Trophoblast cell (in vitro differentiated cells and primary cell): Measurements from ENCODE around the gene HPGD.

ENCODE experiments used
- DNase-seq, 2 donors: peaks; one replicate each; pipeline ENCODE4 v3.0.0-alpha.2; 2016
- H2AFZ ChIP-seq: 2 replicates; pipeline ENCODE4 v1.6.1; 2013; ENCODE audit warnings: low read length, moderate library complexity, mild to moderate bottlenecking; ENCODE audit not compliant: insufficient read depth, poor library complexity
- H2AK5ac ChIP-seq: 2 replicates; pipeline ENCODE4 v1.6.1; 2013; ENCODE audit warnings: mild to moderate bottlenecking, low read length
- H2BK120ac ChIP-seq: 2 replicates; pipeline ENCODE4 v1.6.1; 2013; ENCODE audit warnings: low read length, mild to moderate bottlenecking, moderate library complexity; ENCODE audit not compliant: insufficient read depth, poor library complexity
- H2BK12ac ChIP-seq: 2 replicates; pipeline ENCODE4 v1.6.1; 2013; ENCODE audit warnings: mild to moderate bottlenecking, low read length, moderate library complexity
- H2BK5ac ChIP-seq: 2 replicates; pipeline ENCODE4 v1.6.1; 2013; ENCODE audit warnings: low read length, low read depth, moderate library complexity, mild to moderate bottlenecking; ENCODE audit not compliant: poor library complexity
- H3K14ac ChIP-seq: 2 replicates; pipeline ENCODE4 v1.6.1; 2013; ENCODE audit warnings: mild to moderate bottlenecking, low read length
- H3K18ac ChIP-seq: 2 replicates; pipeline ENCODE4 v1.6.1; 2013; ENCODE audit warnings: mild to moderate bottlenecking, low read length
- H3K23ac ChIP-seq: 2 replicates; pipeline ENCODE4 v1.6.1; 2013; ENCODE audit warnings: low read length
- H3K27ac ChIP-seq: 2 replicates; pipeline ENCODE4 v1.5.1; 2013; ENCODE audit warnings: low read depth, mild to moderate bottlenecking, inconsistent platforms, low read length, moderate library complexity
- H3K27me3 ChIP-seq: 2 replicates; pipeline ENCODE4 v1.6.1; 2013; ENCODE audit warnings: inconsistent platforms, mild to moderate bottlenecking, low read length, moderate library complexity; ENCODE audit not compliant: insufficient read depth
- H3K36me3 ChIP-seq, 2 experiments: 1 replicate in 1 of 2; 2 replicates in 1 of 2; pipeline ENCODE4 v1.6.1; 2013; ENCODE audit warnings: low read length in 2 of 2, mild to moderate bottlenecking in 2 of 2, moderate library complexity in 1 of 2; ENCODE audit not compliant: insufficient read depth in 2 of 2, control insufficient read depth in 1 of 2
- H3K4ac ChIP-seq: 2 replicates; pipeline ENCODE4 v1.6.1; 2013; ENCODE audit warnings: low read depth, mild to moderate bottlenecking, low read length, moderate library complexity
- H3K4me1 ChIP-seq, 2 experiments: 1 replicate in 1 of 2; 2 replicates in 1 of 2; pipeline ENCODE4 v1.6.1; 2013; ENCODE audit warnings: low read length in 2 of 2, mild to moderate bottlenecking in 2 of 2, moderate library complexity in 1 of 2; ENCODE audit not compliant: insufficient read depth in 2 of 2, control insufficient read depth in 1 of 2
- H3K4me2 ChIP-seq: 2 replicates; pipeline ENCODE4 v1.6.1; 2013; ENCODE audit warnings: inconsistent platforms, mild to moderate bottlenecking, low read length, moderate library complexity
- H3K4me3 ChIP-seq: 2 replicates; pipeline ENCODE4 v1.5.1; 2013; ENCODE audit warnings: mild to moderate bottlenecking, low read depth, low read length, inconsistent platforms
- H3K79me1 ChIP-seq: one replicate; pipeline ENCODE4 v1.6.1; 2013; ENCODE audit warnings: low read length
- H3K79me2 ChIP-seq: 2 replicates; pipeline ENCODE4 v1.6.1; 2013; ENCODE audit warnings: low read length, mild to moderate bottlenecking; ENCODE audit not compliant: control insufficient read depth, insufficient read depth, poor library complexity
- H3K9ac ChIP-seq: 2 replicates; pipeline ENCODE4 v1.6.1; 2013; ENCODE audit warnings: mild to moderate bottlenecking, low read length
- H3K9me3 ChIP-seq: 2 replicates; pipeline ENCODE4 v1.6.1; 2013; ENCODE audit warnings: low read depth, mild to moderate bottlenecking, control low read depth, inconsistent platforms, low read length; ENCODE audit not compliant: insufficient read depth
- H4K12ac ChIP-seq: 2 replicates; pipeline ENCODE4 v1.6.1; 2013; ENCODE audit warnings: low read depth, mild to moderate bottlenecking, low read length, moderate library complexity
- H4K8ac ChIP-seq: 2 replicates; pipeline ENCODE4 v1.6.1; 2013; ENCODE audit warnings: low read depth, mild to moderate bottlenecking, low read length, moderate library complexity
- H4K91ac ChIP-seq: one replicate; pipeline ENCODE4 v1.6.1; 2013; ENCODE audit warnings: low read depth, mild to moderate bottlenecking, low read length, moderate library complexity
- WGBS: extraction: QIAGEN DNeasy Blood & Tissue Kit; methylation state at CpG from one replicate; pipeline ENCODE4 v1.1.7; 2013; ENCODE audit warnings: missing lambda C conversion rate; ENCODE audit not compliant: insufficient read length, insufficient coverage; ENCODE audit errors: extremely low coverage; 5-methylcytosine and 5-hydroxymethylcytosine counted together

The HPGD gene

DNA sequence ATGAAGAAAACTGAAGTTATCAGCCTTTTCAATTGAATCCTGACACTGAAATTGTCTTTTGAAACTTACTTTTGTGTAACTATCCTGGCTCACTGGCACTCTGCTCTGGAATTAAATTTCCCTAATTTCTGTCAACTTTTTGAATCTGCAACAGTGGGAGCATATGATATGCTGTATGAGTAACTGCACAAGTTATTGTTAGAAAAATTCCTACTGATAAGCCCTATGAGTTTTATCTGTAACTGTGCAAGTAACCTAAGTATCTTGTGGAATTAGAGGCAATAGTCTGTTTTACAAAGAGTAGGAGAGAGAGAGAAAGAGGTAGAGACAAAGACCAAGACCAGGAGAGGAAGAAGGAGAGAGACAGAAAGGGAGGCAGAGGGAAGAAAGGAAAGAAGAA is 9.2 kb upstream of the HPGD start:
- Histone ChIP-seq H3K27ac (no peak overlapping the region), H3K4me3 (no peak overlapping the region), H4K91ac (no peak overlapping the region), H3K36me3 (no peaks in the 10 kb centered on the region), H3K4me2 (no peak overlapping the region), H2BK120ac (no peak overlapping the region), H4K8ac (no peak overlapping the region), H3K4me1 (peaks cover 5 to 9% of the 10 kb centered on the region in 2 experiments), H2BK5ac (no peak overlapping the region), H3K9ac (no peak overlapping the region), H3K79me2 (no peaks in the 10 kb centered on the region), H3K9me3 (no peaks in the 10 kb centered on the region), H3K79me1 (no peaks in the 10 kb centered on the region), H4K12ac (no peak overlapping the region), H3K14ac (no peak overlapping the region), H2BK12ac (no peak overlapping the region), H2AK5ac (no peak overlapping the region), H3K23ac (no peak overlapping the region), H3K27me3 (no peaks in the 10 kb centered on the region), H3K4ac (no peak overlapping the region), H2AFZ (no peak overlapping the region), H3K18ac (no peak overlapping the region)
- no peak for DNase-seq

- Histone ChIP-seq H3K27me3 (no peaks in the 10 kb centered on the region), H3K4me2 (no peak overlapping the region), H3K36me3 (no peaks in the 10 kb centered on the region), H4K12ac (no peak overlapping the region), H3K9me3 (no peaks in the 10 kb centered on the region), H3K14ac (no peak overlapping the region), H2BK5ac (no peak overlapping the region), H4K8ac (no peak overlapping the region), H2BK12ac (no peak overlapping the region), H3K4ac (no peak overlapping the region), H3K9ac (no peak overlapping the region), H2AK5ac (no peak overlapping the region), H3K4me3 (no peak overlapping the region), H2AFZ (no peak overlapping the region), H4K91ac (no peak overlapping the region), H3K27ac (no peak overlapping the region), H3K23ac (no peak overlapping the region), H3K18ac (no peak overlapping the region), H2BK120ac (no peak overlapping the region), H3K79me1 (peaks cover 3% of the 10 kb centered on the region), H3K4me1 (peaks cover 5 to 7% of the 10 kb centered on the region in 2 experiments), H3K79me2 (no peaks in the 10 kb centered on the region)
- DNase-seq, result no peak
- no CpG with 5 or more reads among the region's 1 CpG for WGBS
These were observed 5.9 kb upstream of the HPGD start for GRCh38 chr4:174528226-174528625.

DNA sequence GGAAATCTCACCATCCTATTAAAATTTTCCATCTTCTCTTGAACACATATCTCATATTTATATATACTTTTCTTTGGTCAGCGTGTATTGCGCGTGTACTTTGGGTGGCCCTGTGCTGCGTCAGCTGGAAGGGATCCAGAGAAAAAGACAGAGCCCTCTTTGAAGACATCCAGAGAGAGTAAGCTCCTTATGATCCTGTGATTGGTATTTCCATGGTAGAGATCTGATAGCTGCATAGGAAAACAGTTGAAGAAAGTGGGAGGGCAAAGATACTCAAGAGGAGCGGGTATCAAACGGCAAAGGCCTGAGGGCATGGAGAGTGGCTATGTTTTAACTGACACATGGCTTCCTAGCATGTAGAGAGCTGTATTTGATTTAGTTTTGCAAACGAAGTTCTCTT is 4.4 kb upstream of the HPGD start:
- H3K79me1 ChIP-seq, result peaks cover 15% of the 10 kb centered on the region
- H3K4me2 ChIP-seq, result no peak overlapping the region
- H4K8ac ChIP-seq, result no peak overlapping the region
- no peak overlapping the region for H2AK5ac ChIP-seq
- no peaks in the 10 kb centered on the region for H3K9me3 ChIP-seq
- H3K27me3 ChIP-seq, result no peaks in the 10 kb centered on the region
- H3K79me2 ChIP-seq, result peaks cover 6% of the 10 kb centered on the region
- no peak overlapping the region for H3K18ac ChIP-seq
- H3K27ac ChIP-seq, result no peak overlapping the region
- peak in 1 of 2 donors; percentile 45 for DNase-seq
- no peak overlapping the region for H4K91ac ChIP-seq
- H3K36me3 ChIP-seq, result no peaks in the 10 kb centered on the region
- H3K14ac ChIP-seq, result no peak overlapping the region
- peak overlapping the region; percentile 49 for H4K12ac ChIP-seq
- no peak overlapping the region for H2AFZ ChIP-seq
- no peak overlapping the region for H3K4me3 ChIP-seq
- H3K4me1 ChIP-seq, result peaks cover 5 to 8% of the 10 kb centered on the region in 2 experiments
- H3K4ac ChIP-seq, result no peak overlapping the region
- H3K23ac ChIP-seq, result no peak overlapping the region
- H2BK120ac ChIP-seq, result peak overlapping the region; percentile 42
- H3K9ac ChIP-seq, result no peak overlapping the region
- no peak overlapping the region for H2BK12ac ChIP-seq
- H2BK5ac ChIP-seq, result peak overlapping the region; percentile 38
- no CpG with 5 or more reads among the region's 7 CpGs for WGBS

DNA sequence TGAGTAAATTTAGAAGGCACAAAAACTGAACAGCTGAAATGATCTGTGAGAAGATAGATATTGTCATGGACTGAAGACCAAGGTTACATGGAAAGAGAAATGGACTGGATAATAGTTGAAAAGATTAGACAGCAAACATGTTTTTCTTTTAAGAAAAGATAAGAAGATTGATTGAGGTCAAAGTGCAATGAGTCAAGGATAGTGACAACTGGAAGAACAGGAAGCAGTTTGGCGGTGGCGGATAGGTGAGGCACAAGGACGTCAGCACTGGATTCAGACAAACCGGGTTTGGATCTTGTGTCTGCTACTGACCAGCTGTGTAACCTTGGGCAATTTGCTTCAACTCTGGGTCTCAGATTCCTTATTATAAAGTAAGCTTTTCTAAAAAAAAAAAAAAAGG is 2.0 kb upstream of the HPGD start:
- Histone ChIP-seq H3K27ac (peak overlapping the region; percentile 8), H3K14ac (no peak overlapping the region), H3K4ac (no peak overlapping the region), H3K18ac (no peak overlapping the region), H3K27me3 (no peaks in the 10 kb centered on the region), H3K4me2 (no peak overlapping the region), H3K9ac (no peak overlapping the region), H3K9me3 (no peaks in the 10 kb centered on the region), H4K8ac (no peak overlapping the region), H2BK120ac (no peak overlapping the region), H2AFZ (no peak overlapping the region), H4K91ac (no peak overlapping the region), H3K79me1 (peaks cover 15% of the 10 kb centered on the region), H2AK5ac (no peak overlapping the region), H3K36me3 (no peaks in the 10 kb centered on the region), H3K23ac (no peak overlapping the region), H4K12ac (no peak overlapping the region), H2BK5ac (no peak overlapping the region), H2BK12ac (peak overlapping the region; percentile 49), H3K79me2 (peaks cover 6% of the 10 kb centered on the region), H3K4me3 (no peak overlapping the region), H3K4me1 (peaks cover 5 to 9% of the 10 kb centered on the region in 2 experiments)
- WGBS, result no CpG with 5 or more reads among the region's 4 CpGs
- peak; percentile 85 to 92 for DNase-seq
